K562 (cell line): ENCODE results near the gene PRKAG1. TPM values are rescaled to one million over a fixed set of nuclear protein-coding genes. Genes with fewer than 3 reads are reported as not detected.

Source experiments
- ARID1B ChIP-seq: fragments of 450-650 bp; IDR thresholded peaks from 2 replicates; pipeline ENCODE4 v1.6.1; 2016; ENCODE audit warnings: antibody characterized with exemption, mild to moderate bottlenecking, inconsistent platforms
- CEBPG ChIP-seq, 3 experiments: fragments of 200-800 bp in 1 of 3; sonication (Bioruptor generic) in 1 of 3; sonication (generic) in 1 of 3; formaldehyde crosslinking in 1 of 3; IDR thresholded peaks in 2 of 3; conservative IDR thresholded peaks in 1 of 3; 2 replicates each; pipeline versions ENCODE4 v1.6.1 to v1.8.0; 2016 to 2022; ENCODE audit warnings: missing compliant biosample characterization in 2 of 3, missing genetic modification characterization in 2 of 3, mild to moderate bottlenecking in 1 of 3, missing genetic modification reagents in 1 of 3
- FOXP1 ChIP-seq: sonication (generic); formaldehyde crosslinking; IDR thresholded peaks from 2 replicates; pipeline ENCODE4 v1.8.0; 2022; ENCODE audit warnings: mild to moderate bottlenecking, missing genetic modification reagents
- GTF2E2 ChIP-seq: fragments of 200-800 bp; sonication (Bioruptor generic); IDR thresholded peaks from 2 replicates; pipeline ENCODE4 v1.6.1; 2016; ENCODE audit warnings: missing genetic modification characterization, missing compliant biosample characterization
- KDM2B ChIP-seq: fragments of 250-450 bp; sonication (Bioruptor Pico); IDR thresholded peaks from 2 replicates; pipeline ENCODE4 v1.8.0; 2021; ENCODE audit warnings: mild to moderate bottlenecking, moderate library complexity
- MCM3 ChIP-seq: fragments of 450-650 bp; IDR thresholded peaks from 2 replicates; pipeline ENCODE4 v1.6.1; 2016
- MTF1 ChIP-seq: fragments of 250-450 bp; sonication (Bioruptor Pico); IDR thresholded peaks from 2 replicates; pipeline ENCODE4 v1.9.0; 2021; ENCODE audit warnings: moderate library complexity, mild to moderate bottlenecking, inconsistent platforms, borderline replicate concordance
- POLR2H ChIP-seq: IDR thresholded peaks from 2 replicates; pipeline ENCODE4 v1.6.1; 2016; ENCODE audit warnings: missing genetic modification characterization, low read depth, mild to moderate bottlenecking, control low read depth, missing compliant biosample characterization, moderate library complexity
- RAD21 ChIP-seq, 2 experiments: fragments of 250-450 bp in 1 of 2; fragments of 450-650 bp in 1 of 2; sonication (Bioruptor Pico) in 1 of 2; formaldehyde crosslinking in 1 of 2; IDR thresholded peaks in 1 of 2; conservative IDR thresholded peaks in 1 of 2; 2 replicates each; pipeline versions ENCODE4 v1.4.0 to v1.8.0; 2020 to 2022; ENCODE audit warnings: mild to moderate bottlenecking in 2 of 2, moderate library complexity in 1 of 2
- RAD51 ChIP-seq: fragments of 450-650 bp; IDR thresholded peaks from 2 replicates; pipeline ENCODE4 v1.7.1; 2016; ENCODE audit warnings: low read depth, mild to moderate bottlenecking, borderline replicate concordance
- TBP ChIP-seq: optimal IDR thresholded peaks from 2 replicates; pipeline ENCODE3; 2011; ENCODE audit warnings: low read depth, low read length, improper control_type of control experiment
- ZNF239 ChIP-seq: fragments of 250-450 bp; sonication (Bioruptor Pico); IDR thresholded peaks from 2 replicates; pipeline ENCODE4 v1.4.0; 2020; ENCODE audit warnings: mild to moderate bottlenecking
- ZNF830 ChIP-seq: fragments of 250-450 bp; sonication (Bioruptor Pico); IDR thresholded peaks from 2 replicates; pipeline ENCODE4 v1.5.0; 2021; ENCODE audit warnings: mild to moderate bottlenecking
- polyA plus RNA-seq, 8 experiments: library from polyadenylated mRNA; depleted of rRNA in 4 of 8; stranded (reverse) in 5 of 8; unstranded in 3 of 8; fragments of >200 nt; fragmentation: Nextera tagmentation in 2 of 8; fragmentation: Illumina TruSeq in 1 of 8; extraction: Ambion mirVana in 2 of 8; extraction: Trizol in 1 of 8; gene quantifications; 2 replicates each; pipeline versions ENCODE4 v1.2.1 to v1.2.3, GENCODE V29; 2011 to 2014; ENCODE audit warnings: inconsistent platforms in 1 of 8, missing spikeins in 1 of 8
- total RNA-seq, 7 experiments: library from RNA; depleted of rRNA in 6 of 7; stranded (reverse); fragments of >200 nt in 6 of 7; fragmentation: Illumina TruSeq in 2 of 7; extraction: Trizol in 2 of 7; gene quantifications; 2 replicates each; pipeline versions ENCODE4 v1.2.1 to v1.2.3, GENCODE V29; 2011 to 2021; ENCODE audit warnings: low replicate concordance in 1 of 7
- TF ChIP-seq, protein P1 (sequence below): fragments of 450-650 bp; IDR thresholded peaks from 2 replicates; pipeline ENCODE4 v1.6.1; 2016; ENCODE audit warnings: missing biosample characterization, missing genetic modification characterization
- TF ChIP-seq, protein P2 (sequence below): sonication (generic); formaldehyde crosslinking; IDR thresholded peaks from 2 replicates; pipeline ENCODE4 v1.8.0; 2022; ENCODE audit warnings: mild to moderate bottlenecking, missing genetic modification reagents
- TF ChIP-seq, protein P3 (sequence below): IDR thresholded peaks from 2 replicates; pipeline ENCODE4 v1.6.1; 2016; ENCODE audit warnings: missing genetic modification characterization, missing compliant biosample characterization
- TF ChIP-seq, protein P4 (sequence below): fragments of 250-450 bp; sonication (Bioruptor Pico); IDR thresholded peaks from 2 replicates; pipeline ENCODE4 v1.4.0; 2020

The PRKAG1 gene
- total and polyA plus RNA-seq, 9 of the 15 experiments (the other 6 are each of a cell fraction or from before 2014, with no cell fraction given): 51.1 to 126 (median 79.1) TPM

DNA sequence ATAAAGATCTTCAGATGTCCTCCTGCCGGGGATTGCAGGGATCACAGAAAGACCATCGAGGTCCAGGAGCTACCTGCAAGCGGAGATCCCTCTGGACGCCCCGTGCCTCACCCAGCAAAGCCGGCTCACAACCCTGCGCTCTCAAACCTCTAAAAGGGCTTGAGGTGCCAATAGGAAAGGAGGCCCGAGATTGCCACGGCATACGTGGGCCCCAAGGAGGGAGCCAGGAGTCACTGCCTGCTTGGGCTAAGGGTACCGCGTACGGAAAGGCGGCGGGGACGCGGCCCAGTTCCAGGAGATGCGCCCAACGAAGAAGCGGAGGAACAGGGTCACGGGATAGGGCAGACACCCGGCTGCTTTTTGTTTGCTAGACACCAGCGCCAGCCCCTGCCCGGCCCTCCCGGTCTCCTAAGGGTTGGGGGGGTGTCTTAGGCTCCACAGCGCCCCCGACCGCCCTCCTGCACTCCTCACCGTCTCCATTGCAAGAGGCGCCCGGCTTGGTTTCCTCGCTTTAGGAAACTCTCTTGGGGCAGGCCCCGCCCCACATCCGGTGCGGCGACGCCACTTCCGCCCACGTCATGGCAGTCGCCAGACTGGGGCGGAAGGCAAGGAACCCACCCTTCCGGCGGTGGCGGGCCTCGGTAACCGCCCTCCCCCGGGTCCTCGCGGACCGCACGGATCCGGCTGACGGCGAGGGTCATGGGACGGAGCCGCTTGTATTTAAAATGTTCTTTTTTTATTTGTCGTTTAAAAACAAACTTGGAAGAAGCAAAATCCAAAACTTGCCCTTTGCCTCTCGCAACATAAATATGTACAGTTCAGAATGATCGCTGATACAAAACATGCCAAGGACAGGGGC lies at the start of gene PRKAG1 (continued):
- TF ChIP-seq, protein P1, sequence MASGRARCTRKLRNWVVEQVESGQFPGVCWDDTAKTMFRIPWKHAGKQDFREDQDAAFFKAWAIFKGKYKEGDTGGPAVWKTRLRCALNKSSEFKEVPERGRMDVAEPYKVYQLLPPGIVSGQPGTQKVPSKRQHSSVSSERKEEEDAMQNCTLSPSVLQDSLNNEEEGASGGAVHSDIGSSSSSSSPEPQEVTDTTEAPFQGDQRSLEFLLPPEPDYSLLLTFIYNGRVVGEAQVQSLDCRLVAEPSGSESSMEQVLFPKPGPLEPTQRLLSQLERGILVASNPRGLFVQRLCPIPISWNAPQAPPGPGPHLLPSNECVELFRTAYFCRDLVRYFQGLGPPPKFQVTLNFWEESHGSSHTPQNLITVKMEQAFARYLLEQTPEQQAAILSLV (tag): no peak
- TF ChIP-seq GTF2E2 (tag): peak; percentile 97
- no peak for TF ChIP-seq ZNF830 (CRISPR knock-in tag)
- peak; percentile 59; the same call in 1 of the 2 replicates for TF ChIP-seq KDM2B (CRISPR knock-in tag)
- peak; percentile 64; the same call in 1 of the 2 replicates for TF ChIP-seq FOXP1 (CRISPR knock-in tag)
- no peak for TF ChIP-seq ZNF239 (CRISPR knock-in tag)
- TF ChIP-seq TBP: peak; percentile 96
- peak; percentile 26 to 27; a peak in 3 of 4 replicates for TF ChIP-seq RAD21 (CRISPR knock-in tag; conservative IDR thresholded peaks at IDR 0.05 in 1 of 2, IDR thresholded peaks at IDR 0.05 in 1 of 2)
- TF ChIP-seq, protein P2, sequence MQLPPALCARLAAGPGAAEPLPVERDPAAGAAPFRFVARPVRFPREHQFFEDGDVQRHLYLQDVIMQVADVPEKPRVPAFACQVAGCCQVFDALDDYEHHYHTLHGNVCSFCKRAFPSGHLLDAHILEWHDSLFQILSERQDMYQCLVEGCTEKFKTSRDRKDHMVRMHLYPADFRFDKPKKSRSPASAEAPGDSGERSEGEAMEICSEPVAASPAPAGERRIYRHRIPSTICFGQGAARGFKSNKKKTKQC (CRISPR knock-in tag): peak; percentile 72; the same call in 1 of the 2 replicates
- no peak for TF ChIP-seq MCM3
- TF ChIP-seq ARID1B: peak; percentile 19; the same call in 1 of the 2 replicates
- TF ChIP-seq, protein P3, sequence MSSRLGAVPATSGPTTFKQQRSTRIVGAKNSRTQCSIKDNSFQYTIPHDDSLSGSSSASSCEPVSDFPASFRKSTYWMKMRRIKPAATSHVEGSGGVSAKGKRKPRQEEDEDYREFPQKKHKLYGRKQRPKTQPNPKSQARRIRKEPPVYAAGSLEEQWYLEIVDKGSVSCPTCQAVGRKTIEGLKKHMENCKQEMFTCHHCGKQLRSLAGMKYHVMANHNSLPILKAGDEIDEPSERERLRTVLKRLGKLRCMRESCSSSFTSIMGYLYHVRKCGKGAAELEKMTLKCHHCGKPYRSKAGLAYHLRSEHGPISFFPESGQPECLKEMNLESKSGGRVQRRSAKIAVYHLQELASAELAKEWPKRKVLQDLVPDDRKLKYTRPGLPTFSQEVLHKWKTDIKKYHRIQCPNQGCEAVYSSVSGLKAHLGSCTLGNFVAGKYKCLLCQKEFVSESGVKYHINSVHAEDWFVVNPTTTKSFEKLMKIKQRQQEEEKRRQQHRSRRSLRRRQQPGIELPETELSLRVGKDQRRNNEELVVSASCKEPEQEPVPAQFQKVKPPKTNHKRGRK (tag): no peak
- TF ChIP-seq, protein P4, sequence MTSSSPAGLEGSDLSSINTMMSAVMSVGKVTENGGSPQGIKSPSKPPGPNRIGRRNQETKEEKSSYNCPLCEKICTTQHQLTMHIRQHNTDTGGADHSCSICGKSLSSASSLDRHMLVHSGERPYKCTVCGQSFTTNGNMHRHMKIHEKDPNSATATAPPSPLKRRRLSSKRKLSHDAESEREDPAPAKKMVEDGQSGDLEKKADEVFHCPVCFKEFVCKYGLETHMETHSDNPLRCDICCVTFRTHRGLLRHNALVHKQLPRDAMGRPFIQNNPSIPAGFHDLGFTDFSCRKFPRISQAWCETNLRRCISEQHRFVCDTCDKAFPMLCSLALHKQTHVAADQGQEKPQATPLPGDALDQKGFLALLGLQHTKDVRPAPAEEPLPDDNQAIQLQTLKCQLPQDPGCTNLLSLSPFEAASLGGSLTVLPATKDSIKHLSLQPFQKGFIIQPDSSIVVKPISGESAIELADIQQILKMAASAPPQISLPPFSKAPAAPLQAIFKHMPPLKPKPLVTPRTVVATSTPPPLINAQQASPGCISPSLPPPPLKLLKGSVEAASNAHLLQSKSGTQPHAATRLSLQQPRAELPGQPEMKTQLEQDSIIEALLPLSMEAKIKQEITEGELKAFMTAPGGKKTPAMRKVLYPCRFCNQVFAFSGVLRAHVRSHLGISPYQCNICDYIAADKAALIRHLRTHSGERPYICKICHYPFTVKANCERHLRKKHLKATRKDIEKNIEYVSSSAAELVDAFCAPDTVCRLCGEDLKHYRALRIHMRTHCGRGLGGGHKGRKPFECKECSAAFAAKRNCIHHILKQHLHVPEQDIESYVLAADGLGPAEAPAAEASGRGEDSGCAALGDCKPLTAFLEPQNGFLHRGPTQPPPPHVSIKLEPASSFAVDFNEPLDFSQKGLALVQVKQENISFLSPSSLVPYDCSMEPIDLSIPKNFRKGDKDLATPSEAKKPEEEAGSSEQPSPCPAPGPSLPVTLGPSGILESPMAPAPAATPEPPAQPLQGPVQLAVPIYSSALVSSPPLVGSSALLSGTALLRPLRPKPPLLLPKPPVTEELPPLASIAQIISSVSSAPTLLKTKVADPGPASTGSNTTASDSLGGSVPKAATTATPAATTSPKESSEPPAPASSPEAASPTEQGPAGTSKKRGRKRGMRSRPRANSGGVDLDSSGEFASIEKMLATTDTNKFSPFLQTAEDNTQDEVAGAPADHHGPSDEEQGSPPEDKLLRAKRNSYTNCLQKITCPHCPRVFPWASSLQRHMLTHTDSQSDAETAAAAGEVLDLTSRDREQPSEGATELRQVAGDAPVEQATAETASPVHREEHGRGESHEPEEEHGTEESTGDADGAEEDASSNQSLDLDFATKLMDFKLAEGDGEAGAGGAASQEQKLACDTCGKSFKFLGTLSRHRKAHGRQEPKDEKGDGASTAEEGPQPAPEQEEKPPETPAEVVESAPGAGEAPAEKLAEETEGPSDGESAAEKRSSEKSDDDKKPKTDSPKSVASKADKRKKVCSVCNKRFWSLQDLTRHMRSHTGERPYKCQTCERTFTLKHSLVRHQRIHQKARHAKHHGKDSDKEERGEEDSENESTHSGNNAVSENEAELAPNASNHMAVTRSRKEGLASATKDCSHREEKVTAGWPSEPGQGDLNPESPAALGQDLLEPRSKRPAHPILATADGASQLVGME (CRISPR knock-in tag): no peak
- TF ChIP-seq CEBPG (CRISPR knock-in tag; IDR thresholded peaks at IDR 0.05): no peak
- no peak for TF ChIP-seq CEBPG (tag; conservative IDR thresholded peaks at IDR 0.05 in 1 of 2, IDR thresholded peaks at IDR 0.05 in 1 of 2)
- peak; percentile 97 for TF ChIP-seq POLR2H (tag)
- TF ChIP-seq RAD51: peak; percentile 49
- TF ChIP-seq MTF1: no peak
